ENCODE data around the gene PANK1.

The PANK1 gene

GRCh38 chr10:89537364-89537763, 107.7 kb downstream of the PANK1 start:
- no peak for DNase-seq (ENCODE audit: low read depth in 2 of 3, low spot score in 2 of 3)

- DNase-seq (ENCODE audit: low read depth in 2 of 3, low spot score in 2 of 3) = no peak
Measured at GRCh38 chr10:89536013-89536354, 109.1 kb downstream of the PANK1 start.

DNA sequence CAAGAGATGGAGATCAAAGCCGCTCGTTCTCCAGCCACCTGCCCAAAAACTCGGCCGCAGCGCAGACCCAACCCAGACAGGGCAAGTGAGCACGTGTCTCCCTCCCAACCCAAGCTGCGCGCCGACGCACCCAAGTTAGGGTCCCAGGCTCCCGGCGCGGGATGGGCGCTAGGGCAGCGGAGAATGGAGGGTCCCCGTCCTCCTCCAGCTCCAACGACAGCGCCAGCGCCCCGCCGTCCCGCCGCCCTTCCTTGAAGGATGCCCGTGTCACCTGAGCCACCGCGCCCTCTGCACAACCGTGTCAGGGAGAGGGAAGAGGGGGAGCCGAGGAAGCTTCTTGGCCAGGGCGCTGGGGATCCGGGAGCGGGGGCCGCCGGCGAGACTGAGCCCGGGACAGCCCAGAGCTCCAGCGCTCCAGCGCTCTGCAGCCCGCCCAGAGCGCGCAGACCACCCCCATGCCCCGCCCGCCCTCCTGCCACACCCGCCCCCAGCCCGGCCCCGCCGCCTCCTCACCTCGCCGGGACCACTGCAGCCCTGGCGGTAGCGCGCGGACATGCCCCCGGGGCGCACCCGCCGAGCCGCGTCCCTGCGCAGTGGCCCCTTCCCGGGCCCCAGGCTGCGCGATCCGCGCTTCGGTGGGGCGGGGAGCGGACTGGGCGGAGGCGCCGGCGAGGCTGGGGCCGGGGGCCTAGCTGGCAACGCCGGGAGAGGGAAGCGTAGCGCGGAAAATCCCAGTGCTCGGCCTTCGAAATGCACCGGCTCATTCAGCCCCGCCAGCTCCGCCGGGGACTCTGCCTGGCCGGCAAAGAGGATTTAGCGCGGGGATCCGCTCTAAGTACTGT, 109.7 kb downstream of the PANK1 start, which contains the start of gene SLC16A12:
Gene SLC16A12 (minus strand): TSS at position 424 of the 842 bp plus-strand sequence. CDS start 73,016 bp downstream, outside the sequence.
- DNase-seq (ENCODE audit: low read depth in 2 of 3, low spot score in 2 of 3) = no peak

- no peak for DNase-seq (ENCODE audit: low read depth in 2 of 3, low spot score in 2 of 3)
Measured at GRCh38 chr10:89534826-89535166, 110.2 kb downstream of the PANK1 start.
